HepG2 (cell line): ENCODE data around the gene FNDC7. TPM values are rescaled to one million over a fixed set of nuclear protein-coding genes. Genes with fewer than 3 reads are reported as not detected.

Source experiments
- ATAC-seq: fragments of 200-7000 bp; cut with Tn5 transposase; 3 replicates; pipeline ENCODE4 v1.9.1; 2020; ENCODE audit warnings: mild to moderate bottlenecking, moderate library complexity
- BruUV-seq: library from RNA; stranded (reverse); fragments of 400-500 nt; replicated peaks from 2 replicates; lab custom pipeline; 2021; lab: Mats Ljungman, UMichigan
- CTCF ChIA-PET: fragments of 300-600 bp; formaldehyde crosslinking; extraction: SDS; loops from one replicate; lab custom pipeline; 2021; ENCODE audit warnings: low total read pairs, inconsistent platforms, low intra/inter-chr PET ratio; lab: Yijun Ruan, JAX
- POLR2A ChIA-PET: fragments of 350-600 bp; sonication (Branson Sonifier 250); formaldehyde crosslinking; loops from one replicate; lab custom pipeline; 2020; ENCODE audit warnings: antibody characterized with exemption, inconsistent platforms; lab: Yijun Ruan, JAX
- DNase-seq: peaks from one replicate; pipeline ENCODE4 v3.0.0-alpha.2; 2015; ENCODE audit warnings: low spot score
- FAIRE-seq: peaks from 3 replicates; lab custom pipeline; 2011; peaks lifted over from hg19 to GRCh38; lab: Jason Lieb, UNC
- H2AFZ ChIP-seq: one replicate; pipeline ENCODE4 v1.6.1; 2011; ENCODE audit warnings: low read length, inconsistent platforms
- H3K27ac ChIP-seq: fragments of 300-600 bp; 3 replicates; pipeline ENCODE4 v1.8.0; 2011; ENCODE audit warnings: mixed run types, mild to moderate bottlenecking, mixed read lengths, low read length, inconsistent platforms; ENCODE audit not compliant: insufficient read depth; ENCODE audit errors: extremely low read length
- H3K27me3 ChIP-seq, 2 experiments: fragments of 200-600 bp in 1 of 2; 2 replicates in 1 of 2; 3 replicates in 1 of 2; pipeline versions ENCODE4 v1.6.0 to v1.8.0; 2011; ENCODE audit warnings: low read length in 2 of 2, mild to moderate bottlenecking in 2 of 2, moderate library complexity in 2 of 2, inconsistent platforms in 1 of 2; ENCODE audit not compliant: insufficient read depth in 2 of 2, control insufficient read depth in 1 of 2
- H3K36me3 ChIP-seq, 2 experiments: fragments of 200-600 bp in 1 of 2; replicated peaks in 1 of 2; 2 replicates in 1 of 2; 3 replicates in 1 of 2; pipeline versions ENCODE4 v1.5.1 to v1.8.0; 2011; ENCODE audit warnings: low read length in 2 of 2, inconsistent platforms in 1 of 2; ENCODE audit not compliant: insufficient read depth in 2 of 2, control insufficient read depth in 1 of 2
- H3K4me1 ChIP-seq: 2 replicates; pipeline ENCODE4 v1.5.1; 2012; ENCODE audit warnings: low read length, inconsistent platforms; ENCODE audit not compliant: insufficient read depth
- H3K4me2 ChIP-seq: 2 replicates; pipeline ENCODE4 v1.6.0; 2011; ENCODE audit warnings: low read depth, low read length, inconsistent platforms
- H3K4me3 ChIP-seq, 3 experiments: fragments of 200-600 bp in 1 of 3; sonication (generic), shearing (Covaris generic) in 1 of 3; replicated peaks in 1 of 3; 2 replicates each; pipeline ENCODE4 v1.5.1; 2011 to 2016; ENCODE audit warnings: low read length in 3 of 3, inconsistent platforms in 2 of 3, low read depth in 2 of 3, mild to moderate bottlenecking in 2 of 3, control low read depth in 1 of 3, mixed read lengths in 1 of 3; ENCODE audit not compliant: insufficient read depth in 1 of 3
- H3K79me2 ChIP-seq: one replicate; pipeline ENCODE4 v1.6.1; 2011; ENCODE audit warnings: low read length, inconsistent platforms; ENCODE audit not compliant: insufficient read depth
- H3K9ac ChIP-seq: 2 replicates; pipeline ENCODE4 v1.6.0; 2011; ENCODE audit warnings: mild to moderate bottlenecking, low read depth, low read length, inconsistent platforms; ENCODE audit not compliant: insufficient read depth
- H3K9me3 ChIP-seq: 2 replicates; pipeline ENCODE4 v1.5.1; 2012; ENCODE audit warnings: mild to moderate bottlenecking, low read length
- H4K20me1 ChIP-seq: 2 replicates; pipeline ENCODE4 v1.6.0; 2011; ENCODE audit warnings: inconsistent platforms, mild to moderate bottlenecking, low read length, moderate library complexity; ENCODE audit not compliant: insufficient read depth
- SRSF9 ChIP-seq: fragments of 200-400 bp; formaldehyde crosslinking; IDR thresholded peaks from 2 replicates; pipeline ENCODE4 v1.6.1; 2018; ENCODE audit warnings: borderline replicate concordance, mild to moderate bottlenecking, low read depth, low read length; ENCODE audit not compliant: insufficient read depth, poor library complexity, severe bottlenecking
- TBP ChIP-seq: sonication (generic); formaldehyde crosslinking; IDR thresholded peaks from 2 replicates; pipeline ENCODE4 v1.5.0; 2020; ENCODE audit warnings: missing genetic modification reagents
- ZBTB7B ChIP-seq: sonication (generic); formaldehyde crosslinking; IDR thresholded peaks from 2 replicates; pipeline ENCODE4 v1.4.0; 2020; ENCODE audit warnings: missing genetic modification reagents
- ZNF12 ChIP-seq: sonication (generic); formaldehyde crosslinking; IDR thresholded peaks from 2 replicates; pipeline ENCODE4 v1.5.0; 2020; ENCODE audit warnings: missing genetic modification reagents
- ZNF619 ChIP-seq: sonication (generic); formaldehyde crosslinking; IDR thresholded peaks from 2 replicates; pipeline ENCODE4 v1.4.0; 2020; ENCODE audit warnings: mild to moderate bottlenecking, missing genetic modification reagents
- WGBS: methylation state at CpG from one replicate; pipeline ENCODE4 v1.1.6; 2017; ENCODE audit warnings: low lambda C conversion rate; 5-methylcytosine and 5-hydroxymethylcytosine counted together
- in situ Hi-C: cut with HindIII; loops from 2 replicates; pipeline ENCODE4 v1.10.0; 2017; ENCODE audit warnings: low pct_unique_long_range_greater_than_20kb; ENCODE audit not compliant: extremely low pct_ligation_motif_present
- intact Hi-C: fragments of 100-400 bp; cut with micrococcal nuclease; formaldehyde crosslinking; loops from one replicate; pipeline ENCODE4 v1.10.0; 2022; ENCODE audit not compliant: unreplicated experiment
- polyA plus RNA-seq, 8 experiments: library from polyadenylated mRNA; depleted of rRNA in 3 of 8; stranded (reverse) in 7 of 8; unstranded in 1 of 8; fragments of >200 nt; fragmentation: Illumina TruSeq in 4 of 8; extraction: Trizol in 4 of 8; gene quantifications; 2 replicates each; pipeline versions ENCODE4 v1.2.1 to v1.2.3, GENCODE V29; 2011 to 2016; ENCODE audit warnings: low read depth in 4 of 8, missing spikeins in 1 of 8, mixed read lengths in 1 of 8; ENCODE audit not compliant: insufficient read depth in 1 of 8
- total RNA-seq, 5 experiments: library from RNA; depleted of rRNA; stranded (reverse); fragments of >200 nt; fragmentation: Illumina TruSeq; extraction: Trizol; gene quantifications; 2 replicates each; pipeline ENCODE4 v1.2.3, GENCODE V29; 2016; ENCODE audit warnings: low read depth in 1 of 5

The FNDC7 gene
- total and polyA plus RNA-seq, 2 of the 13 experiments (the other 11 are each of a cell fraction or from before 2014, with no cell fraction given) = 0.03 TPM; not detected in 1

DNA sequence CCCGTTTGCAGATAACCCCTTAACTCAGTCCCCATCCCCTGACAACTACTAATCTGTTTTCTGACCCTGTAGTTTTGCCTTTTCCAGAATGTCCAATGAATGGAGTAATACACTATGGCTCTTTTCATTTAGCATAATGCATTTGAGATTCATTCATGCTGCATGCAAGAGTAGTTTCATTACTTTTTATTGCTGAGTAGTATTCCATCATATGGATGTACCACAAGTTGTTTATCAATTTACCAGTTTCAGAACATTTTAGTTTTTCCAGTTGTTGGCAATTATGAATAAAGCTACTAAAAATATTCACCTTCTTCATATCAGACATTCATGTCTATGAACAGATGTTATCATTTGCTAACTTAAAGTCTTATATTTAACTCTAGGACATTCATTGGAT lies 79.1 kb downstream of the FNDC7 start:
- no peaks in the 10 kb centered on the region for H4K20me1 ChIP-seq
- H3K9ac ChIP-seq = no peak overlapping the region
- no peaks in the 10 kb centered on the region; a peak in 1 of 5 replicates for H3K27me3 ChIP-seq
- ChIA-PET CTCF (no interaction called here), POLR2A (no interaction called here)
- no peak overlapping the region for H2AFZ ChIP-seq
- no peak overlapping the region for H3K4me3 ChIP-seq
- intact Hi-C loops = no loop called here
- DNase-seq (no peak), ATAC-seq (no peak), FAIRE-seq (no peak)
- no peak overlapping the region for H3K27ac ChIP-seq
- TF ChIP-seq TBP (CRISPR knock-in tag) = no peak
- TF ChIP-seq ZNF619 (CRISPR knock-in tag) = no peak
- no peak for TF ChIP-seq ZNF12 (CRISPR knock-in tag)
- no peak for TF ChIP-seq SRSF9
- TF ChIP-seq ZBTB7B = no peak
- no peaks in the 10 kb centered on the region for H3K79me2 ChIP-seq
- BruUV-seq = no TSS peak
- in situ Hi-C loops = no loop called here
- no peak overlapping the region for H3K4me2 ChIP-seq
- peaks cover 0 to 13% of the 10 kb centered on the region in 2 experiments; a peak in 2 of 5 replicates for H3K36me3 ChIP-seq
- 92% methylated on average over 1 of the region's 1 CpG for WGBS
- H3K4me1 ChIP-seq = no peaks in the 10 kb centered on the region
- no peaks in the 10 kb centered on the region for H3K9me3 ChIP-seq

Other genes with a start within 250 kb of the FNDC7 start
- gene EEIG2, start 152.8 kb upstream of the FNDC7 start, total RNA-seq (2016; rRNA removed; fragmentation: Illumina TruSeq; extraction: Trizol) = 3.2 and 5.7 TPM in 2 replicates
- gene EEIG2, start 152.8 kb upstream of the FNDC7 start, polyA plus RNA-seq (2011; rRNA removed) = 0.81 and 0.90 TPM in 2 replicates
- gene HENMT1, start 51.8 kb upstream of the FNDC7 start, total RNA-seq (2016; rRNA removed; fragmentation: Illumina TruSeq; extraction: Trizol) = not detected in 2 replicates
- not detected in 2 replicates for gene HENMT1, start 51.8 kb upstream of the FNDC7 start, polyA plus RNA-seq (2011; rRNA removed)
- 14.3 and 25.7 TPM in 2 replicates for gene PRPF38B, start 20.6 kb upstream of the FNDC7 start, total RNA-seq (2016; rRNA removed; fragmentation: Illumina TruSeq; extraction: Trizol)
- 25.9 and 29.7 TPM in 2 replicates for gene PRPF38B, start 20.6 kb upstream of the FNDC7 start, polyA plus RNA-seq (2011; rRNA removed)
- gene STXBP3, start 33.8 kb downstream of the FNDC7 start, total RNA-seq (2016; rRNA removed; fragmentation: Illumina TruSeq; extraction: Trizol) = 20.8 and 31.6 TPM in 2 replicates
- gene STXBP3, start 33.8 kb downstream of the FNDC7 start, polyA plus RNA-seq (2011; rRNA removed) = 11.2 and 13.0 TPM in 2 replicates
- not detected in 2 replicates for gene AKNAD1, start 144.2 kb downstream of the FNDC7 start, total RNA-seq (2016; rRNA removed; fragmentation: Illumina TruSeq; extraction: Trizol)
- gene AKNAD1, start 144.2 kb downstream of the FNDC7 start, polyA plus RNA-seq (2011; rRNA removed) = not detected in 2 replicates
- 24.8 and 26.4 TPM in 2 replicates for gene GPSM2, start 164.1 kb downstream of the FNDC7 start, total RNA-seq (2016; rRNA removed; fragmentation: Illumina TruSeq; extraction: Trizol)
- 6.0 and 7.7 TPM in 2 replicates for gene GPSM2, start 164.1 kb downstream of the FNDC7 start, polyA plus RNA-seq (2011; rRNA removed)